Left ventricle myocardium inferior (tissue), 1 donor: Measurements from ENCODE around the gene RD3L. TPM values are rescaled to one million over a fixed set of nuclear protein-coding genes. Genes with fewer than 3 reads are reported as not detected.

Experiments
- DNase-seq: peaks from one replicate; pipeline ENCODE4 v3.0.0-alpha.2; 2020
- H3K27ac ChIP-seq: fragments of 200-600 bp; replicated peaks from 2 replicates; pipeline ENCODE4 v1.8.0; 2021
- H3K27me3 ChIP-seq: fragments of 200-600 bp; 2 replicates; pipeline ENCODE4 v1.8.0; 2021; ENCODE audit warnings: low read depth
- H3K36me3 ChIP-seq: fragments of 200-600 bp; 2 replicates; pipeline ENCODE4 v1.8.0; 2021
- H3K4me1 ChIP-seq: fragments of 200-600 bp; 2 replicates; pipeline ENCODE4 v1.8.0; 2021
- H3K4me3 ChIP-seq: fragments of 200-600 bp; 2 replicates; pipeline ENCODE4 v1.8.0; 2021; ENCODE audit warnings: mild to moderate bottlenecking, moderate library complexity
- H3K9me3 ChIP-seq: fragments of 200-600 bp; replicated peaks from 2 replicates; pipeline ENCODE4 v1.8.0; 2021
- CTCF ChIP-seq: fragments of 200-600 bp; IDR thresholded peaks from 2 replicates; pipeline ENCODE4 v1.8.0; 2021; ENCODE audit warnings: antibody characterized with exemption, mild to moderate bottlenecking, borderline replicate concordance
- intact Hi-C: fragments of 100-400 bp; cut with micrococcal nuclease; formaldehyde crosslinking; loops from one replicate; pipeline ENCODE4 v1.11.0; 2022
- total RNA-seq: library from RNA; stranded (reverse); fragmentation: NEBNext Ultra II Directional; extraction: Animal tissue kit (Norgen Biotek cat#: 25700); gene quantifications from one replicate; pipeline ENCODE4 v1.2.1, GENCODE V29; 2021
- donor health status: DM: no; HTN: yes; CAD: no; lungs with severe emphysema.

The RD3L gene
- total RNA-seq, 1 donor from 2014 or later = 30.7 TPM

GRCh38 chr14:103941462-103941861, 867 bp downstream of the RD3L start:
- peaks cover 28% of the 10 kb centered on the region for H3K27me3 ChIP-seq
- no peaks in the 10 kb centered on the region for H3K36me3 ChIP-seq
- peaks cover 4% of the 10 kb centered on the region for H3K9me3 ChIP-seq
- intact Hi-C loops = no loop called here
- DNase-seq = no peak
- no peak for TF ChIP-seq CTCF
- peak overlapping the region; percentile 61 for H3K4me3 ChIP-seq
- H3K27ac ChIP-seq = peak overlapping the region; percentile 71
- H3K4me1 ChIP-seq = peaks cover 19% of the 10 kb centered on the region

GRCh38 chr14:103935102-103935501, 7.2 kb downstream of the RD3L start:
- peaks cover 6% of the 10 kb centered on the region for H3K27me3 ChIP-seq
- intact Hi-C loops = no loop called here
- H3K27ac ChIP-seq = no peak overlapping the region
- TF ChIP-seq CTCF = no peak
- H3K4me3 ChIP-seq = no peak overlapping the region
- peaks cover 9% of the 10 kb centered on the region for H3K4me1 ChIP-seq
- DNase-seq = no peak
- no peaks in the 10 kb centered on the region for H3K9me3 ChIP-seq
- H3K36me3 ChIP-seq = no peaks in the 10 kb centered on the region

- intact Hi-C loops = no loop called here
- no peak for DNase-seq
- no peaks in the 10 kb centered on the region for H3K27me3 ChIP-seq
- H3K4me1 ChIP-seq = peaks cover 9% of the 10 kb centered on the region
- no peak overlapping the region for H3K27ac ChIP-seq
- no peak overlapping the region for H3K4me3 ChIP-seq
- no peaks in the 10 kb centered on the region for H3K9me3 ChIP-seq
- no peak for TF ChIP-seq CTCF
- no peaks in the 10 kb centered on the region for H3K36me3 ChIP-seq
These were observed 9.4 kb downstream of the RD3L start for GRCh38 chr14:103932791-103933490.

GRCh38 chr14:103931422-103931821, 10.9 kb downstream of the RD3L start:
- H3K4me3 ChIP-seq = no peak overlapping the region
- H3K36me3 ChIP-seq = no peaks in the 10 kb centered on the region
- DNase-seq = no peak
- no peak overlapping the region for H3K27ac ChIP-seq
- no peak for TF ChIP-seq CTCF
- peaks cover 9% of the 10 kb centered on the region for H3K4me1 ChIP-seq
- intact Hi-C loops = no loop called here
- H3K9me3 ChIP-seq = no peaks in the 10 kb centered on the region
- no peaks in the 10 kb centered on the region for H3K27me3 ChIP-seq

GRCh38 chr14:103930051-103930604, 12.2 kb downstream of the RD3L start:
- intact Hi-C loops = no loop called here
- DNase-seq = no peak

More at GRCh38 chr14:103930051-103930604, 12.2 kb downstream of the RD3L start:
- TF ChIP-seq CTCF = no peak
- Histone ChIP-seq H3K27ac (no peak overlapping the region), H3K4me1 (peaks cover 9% of the 10 kb centered on the region), H3K4me3 (no peak overlapping the region), H3K9me3 (no peaks in the 10 kb centered on the region), H3K36me3 (no peaks in the 10 kb centered on the region), H3K27me3 (no peaks in the 10 kb centered on the region)
